ENCODE data around the gene ITPK1. TPM values are rescaled to one million over a fixed set of nuclear protein-coding genes. Genes with fewer than 3 reads are reported as not detected.

The ITPK1 gene
- total and polyA plus RNA-seq, 10 of the 15 experiments (the other 5 are each of a cell fraction or from before 2014, with no cell fraction given) = 1.3 to 73.2 (median 27.0) TPM

GRCh38 chr14:93150227-93151208 is 34.8 kb upstream of the ITPK1 start:
- intact Hi-C loops (cut with micrococcal nuclease; ENCODE audit: unreplicated experiment) = no loop called here
- no peaks in the 10 kb centered on the region for H3K27me3 ChIP-seq (replicated peaks in 1 of 2; ENCODE audit: control insufficient read depth in 2 of 2, insufficient read depth in 2 of 2, low read length in 1 of 2)
- FAIRE-seq (no peak), ATAC-seq (no peak; the same call in 2 of the 3 replicates), DNase-seq (ENCODE audit: low read depth, low spot score) (no peak)
- H3K36me3 ChIP-seq (ENCODE audit: control insufficient read depth in 2 of 2, insufficient read depth in 2 of 2, low read length in 1 of 2) = no peaks in the 10 kb centered on the region
- H3K4me2 ChIP-seq (ENCODE audit: control insufficient read depth, insufficient read depth) = 0 out of 2 replicates have a peak overlapping the region, but pooled peaks have one; percentile 15
- POLR2A ChIA-PET = no interaction called here
- H3K79me2 ChIP-seq (ENCODE audit: control insufficient read depth, insufficient read depth, low read length) = no peaks in the 10 kb centered on the region
- no peaks in the 10 kb centered on the region for H4K20me1 ChIP-seq (ENCODE audit: control insufficient read depth, insufficient read depth)
- RAD21 ChIA-PET (ENCODE audit: unreplicated experiment) = no interaction called here
- H3K4me3 ChIP-seq = no peak overlapping the region
- peaks cover 4% of the 10 kb centered on the region; the same call in 1 of the 2 replicates for H3K4me1 ChIP-seq (ENCODE audit: control insufficient read depth, insufficient read depth, low read length)
- SMC1A ChIA-PET (ENCODE audit: uncharacterized antibody, unreplicated experiment) = no interaction called here
- BruUV-seq (replicated peaks) = no TSS peak
- no peak overlapping the region for H3K9ac ChIP-seq (ENCODE audit: control insufficient read depth, insufficient read depth, low read length)
- 47% methylated on average over 16 of the region's 16 CpGs for WGBS (ENCODE audit: insufficient coverage, insufficient replicate concordance, low lambda C conversion rate, missing lambda C conversion rate)
- TF ChIP-seq IKZF1 (conservative IDR thresholded peaks at IDR 0.05) (0 out of 2 replicates have a peak, but pooled peaks have one; percentile 8), EP300 (IDR thresholded peaks at IDR 0.05; ENCODE audit: borderline replicate concordance in 1 of 2, control insufficient read depth in 1 of 2, low read depth in 2 of 2, low read length in 2 of 2) (no peak), BHLHE40 (IDR thresholded peaks at IDR 0.05; ENCODE audit: borderline replicate concordance in 1 of 2, low read depth in 2 of 2, low read length in 1 of 2) (peak; percentile 15 to 24; a peak in 2 of 4 replicates), JUND (IDR thresholded peaks at IDR 0.05; ENCODE audit: low read depth, low read length) (no peak), POLR2AphosphoS2 (IDR thresholded peaks at IDR 0.05; ENCODE audit: low read depth, low read length) (no peak)
- no peak overlapping the region for H2AFZ ChIP-seq (ENCODE audit: control insufficient read depth, low read depth, low read length)
- no peak overlapping the region for H3K27ac ChIP-seq (ENCODE audit: control insufficient read depth, insufficient read depth)
- CTCF ChIA-PET = interaction anchor here (1.0 to 2.3 kb wide), 5 partner anchors 10 to 37 kb away, joined by 3 to 7 read pairs (median 3); no protein-coding TSS in a partner anchor
- no peaks in the 10 kb centered on the region for H3K9me3 ChIP-seq (replicated peaks; ENCODE audit: control insufficient read depth, insufficient read depth, low read length)
- in situ Hi-C loops (cut with MboI) = no loop called here

Data from GM12878 (cell line).